ENCODE results near the gene PGBD5.

The PGBD5 gene

GRCh38 chr1:230277201-230278025 lies 148.7 kb downstream of the PGBD5 start:
- no peak for DNase-seq

- no peak for DNase-seq
Observed at GRCh38 chr1:230276401-230276800, 149.7 kb downstream of the PGBD5 start.

- DNase-seq: no peak
Observed at GRCh38 chr1:230274254-230274653, 151.9 kb downstream of the PGBD5 start.

GRCh38 chr1:230273141-230273710 lies 152.9 kb downstream of the PGBD5 start:
- DNase-seq: no peak

GRCh38 chr1:230272557-230272956 lies 153.6 kb downstream of the PGBD5 start:
- DNase-seq: no peak

- DNase-seq: no peak
Observed at GRCh38 chr1:230271300-230272035, 154.7 kb downstream of the PGBD5 start.

- DNase-seq: no peak
Observed at GRCh38 chr1:230270559-230271281, 155.4 kb downstream of the PGBD5 start.

GRCh38 chr1:230270185-230270558 lies 156.0 kb downstream of the PGBD5 start:
- no peak for DNase-seq

GRCh38 chr1:230268371-230269170 lies 157.6 kb downstream of the PGBD5 start:
- DNase-seq: peak; percentile 75

- DNase-seq: no peak
Observed at GRCh38 chr1:230267338-230268065, 158.6 kb downstream of the PGBD5 start.

GRCh38 chr1:230266456-230266855 lies 159.7 kb downstream of the PGBD5 start:
- no peak for DNase-seq

- DNase-seq: no peak
Observed at GRCh38 chr1:230265200-230266115, 160.7 kb downstream of the PGBD5 start.

Measured in NCI-H1694 (cell line).